Retinal pigment epithelial cell (primary cell): Measurements from ENCODE around the gene CACNB3.

Experiments used
- DNase-seq: peaks from one replicate; pipeline ENCODE4 v3.0.0-alpha.2; 2010; ENCODE audit warnings: low read depth
- H3K4me3 ChIP-seq: 2 replicates; pipeline ENCODE4 v1.5.1; 2011; ENCODE audit warnings: mild to moderate bottlenecking, low read length, control low read depth, moderate library complexity
- TF ChIP-seq, protein P1 (sequence below): conservative IDR thresholded peaks from 2 replicates; pipeline ENCODE4 v1.5.1; 2011; ENCODE audit warnings: low read depth, low read length, control low read depth, inconsistent platforms

The CACNB3 gene

GRCh38 chr12:48813465-48814261 is 4.6 kb upstream of the CACNB3 start:
- H3K4me3 ChIP-seq = peak overlapping the region; percentile 65
- TF ChIP-seq, protein P1, sequence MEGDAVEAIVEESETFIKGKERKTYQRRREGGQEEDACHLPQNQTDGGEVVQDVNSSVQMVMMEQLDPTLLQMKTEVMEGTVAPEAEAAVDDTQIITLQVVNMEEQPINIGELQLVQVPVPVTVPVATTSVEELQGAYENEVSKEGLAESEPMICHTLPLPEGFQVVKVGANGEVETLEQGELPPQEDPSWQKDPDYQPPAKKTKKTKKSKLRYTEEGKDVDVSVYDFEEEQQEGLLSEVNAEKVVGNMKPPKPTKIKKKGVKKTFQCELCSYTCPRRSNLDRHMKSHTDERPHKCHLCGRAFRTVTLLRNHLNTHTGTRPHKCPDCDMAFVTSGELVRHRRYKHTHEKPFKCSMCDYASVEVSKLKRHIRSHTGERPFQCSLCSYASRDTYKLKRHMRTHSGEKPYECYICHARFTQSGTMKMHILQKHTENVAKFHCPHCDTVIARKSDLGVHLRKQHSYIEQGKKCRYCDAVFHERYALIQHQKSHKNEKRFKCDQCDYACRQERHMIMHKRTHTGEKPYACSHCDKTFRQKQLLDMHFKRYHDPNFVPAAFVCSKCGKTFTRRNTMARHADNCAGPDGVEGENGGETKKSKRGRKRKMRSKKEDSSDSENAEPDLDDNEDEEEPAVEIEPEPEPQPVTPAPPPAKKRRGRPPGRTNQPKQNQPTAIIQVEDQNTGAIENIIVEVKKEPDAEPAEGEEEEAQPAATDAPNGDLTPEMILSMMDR = peak; percentile 15
- no peak for DNase-seq

DNA sequence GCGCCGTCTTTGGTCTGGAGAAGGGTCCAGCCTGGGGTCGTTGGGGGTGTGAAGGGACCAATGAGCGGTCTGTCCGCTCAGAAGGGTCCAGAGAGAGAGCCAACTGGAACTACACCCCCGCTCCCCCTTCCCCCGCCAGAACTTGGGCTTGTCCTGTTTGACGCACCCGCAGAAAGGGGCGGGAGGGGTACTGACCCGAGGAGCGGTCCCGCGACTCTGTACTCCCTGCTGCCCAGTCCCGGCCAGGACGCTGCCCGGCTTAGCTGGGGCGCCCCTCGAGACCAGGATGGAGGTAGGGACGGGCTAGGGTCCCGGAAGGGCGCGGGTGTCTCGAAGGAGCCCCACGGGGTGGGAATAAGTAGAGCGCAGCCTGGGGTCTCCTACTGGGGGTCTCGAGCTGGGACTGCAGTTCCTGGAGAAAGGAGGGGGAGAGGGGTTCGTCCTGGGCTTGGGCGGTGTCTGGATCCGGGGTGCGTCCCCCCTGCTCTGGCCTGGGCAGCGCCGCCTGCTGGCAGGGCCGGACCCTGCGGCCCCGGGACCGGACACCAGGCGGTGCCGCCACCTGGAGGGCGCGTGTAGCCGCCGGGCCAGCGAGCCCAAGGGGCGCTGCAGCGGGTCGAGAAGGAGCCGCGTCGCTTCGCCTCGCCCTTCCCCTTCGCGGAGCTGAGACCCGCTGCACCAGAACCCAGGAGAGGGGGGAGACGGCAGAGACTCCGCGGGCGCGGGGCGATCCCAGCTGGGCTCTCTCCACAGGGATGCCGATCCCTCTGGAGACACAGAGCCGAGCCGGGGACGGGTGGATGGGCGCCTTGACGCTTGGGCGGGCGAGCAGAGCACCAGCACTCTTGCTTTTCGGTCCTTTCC is 3.8 kb upstream of the CACNB3 start:
- no peak for DNase-seq
- TF ChIP-seq, protein P1 = peak; percentile 96

GRCh38 chr12:48815126-48816110 is 2.9 kb upstream of the CACNB3 start:
- TF ChIP-seq, protein P1 = no peak
- no peak for DNase-seq
- H3K4me3 ChIP-seq = peak overlapping the region; percentile 65

More for the DNA sequence above, 3.8 kb upstream of the CACNB3 start:
- peak overlapping the region; percentile 65 for H3K4me3 ChIP-seq

DNA sequence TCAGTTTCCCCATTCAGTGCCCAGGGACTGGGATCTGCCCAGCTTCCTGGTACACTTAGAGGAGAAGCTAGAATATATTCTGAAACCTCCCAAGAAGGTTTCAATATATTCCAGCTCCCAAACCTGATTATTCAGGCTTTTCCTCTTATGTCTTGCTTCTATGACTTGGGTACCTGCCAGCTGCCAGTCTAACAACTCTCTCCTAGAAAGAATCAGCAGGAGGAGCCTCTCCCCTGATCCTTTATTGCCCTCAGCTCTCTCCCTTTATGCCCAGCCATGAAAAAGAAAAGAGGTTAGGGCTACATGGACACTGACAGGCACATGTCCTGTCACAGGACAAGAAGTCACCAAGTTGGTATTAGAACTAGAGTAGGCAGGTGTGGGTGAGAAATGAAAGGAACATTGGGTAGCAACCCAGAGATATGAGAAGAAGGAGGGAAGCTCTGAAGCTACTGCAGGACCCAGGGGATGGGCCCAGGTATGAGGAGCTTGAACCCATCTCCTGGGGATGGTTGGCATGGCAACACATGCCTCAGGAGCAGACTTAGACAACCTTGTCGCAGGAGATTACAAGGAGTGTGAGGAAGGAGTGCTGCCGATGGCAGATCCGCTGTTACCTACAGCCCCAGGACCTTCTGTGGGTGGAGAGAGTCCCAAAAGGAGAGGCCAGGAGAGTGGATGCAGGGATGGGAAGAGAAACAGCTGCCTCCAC is 2.0 kb upstream of the CACNB3 start:
- H3K4me3 ChIP-seq = peak overlapping the region; percentile 65
- DNase-seq = no peak
- TF ChIP-seq, protein P1 = no peak

- H3K4me3 ChIP-seq = peak overlapping the region; percentile 72
- TF ChIP-seq, protein P1 = peak; percentile 45
These were observed 715 bp downstream of the CACNB3 start for GRCh38 chr12:48818831-48819590.

More at GRCh38 chr12:48818831-48819590, 715 bp downstream of the CACNB3 start:
- no peak for DNase-seq
